TTC549 (cell line): Measurements from ENCODE around the gene TMPRSS13.

Source experiments
- FAIRE-seq: peaks from 2 replicates; lab custom pipeline; 2012; peaks lifted over from hg19 to GRCh38; lab: Jason Lieb, UNC

Gene TMPRSS13

GRCh38 chr11:117851106-117851505 is 78.1 kb downstream of the TMPRSS13 start:
- FAIRE-seq, result no peak
